HEK293 (cell line): Measurements from ENCODE around the gene STRADA.

ENCODE experiments used
- BCL6B ChIP-seq: fragments of 450-650 bp; formaldehyde crosslinking; IDR thresholded peaks from 2 replicates; pipeline ENCODE4 v1.5.1; 2017; ENCODE audit warnings: missing biosample characterization, missing genetic modification characterization
- GLIS1 ChIP-seq: fragments of 450-650 bp; formaldehyde crosslinking; IDR thresholded peaks from 2 replicates; pipeline ENCODE4 v1.5.1; 2016; ENCODE audit warnings: missing biosample characterization, missing genetic modification characterization
- IKZF3 ChIP-seq: fragments of 450-650 bp; IDR thresholded peaks from 2 replicates; pipeline ENCODE4 v1.5.0; 2018; ENCODE audit warnings: missing biosample characterization, mild to moderate bottlenecking, missing genetic modification characterization, moderate library complexity
- MEIS1 ChIP-seq: sonication (generic); formaldehyde crosslinking; IDR thresholded peaks from 2 replicates; pipeline ENCODE4 v1.8.1; 2022; ENCODE audit warnings: missing genetic modification reagents, mild to moderate bottlenecking, borderline replicate concordance
- MYNN ChIP-seq: fragments of 450-650 bp; formaldehyde crosslinking; IDR thresholded peaks from 2 replicates; pipeline ENCODE4 v1.5.1; 2016; ENCODE audit warnings: missing biosample characterization, missing genetic modification characterization, borderline replicate concordance
- OSR2 ChIP-seq: fragments of 450-650 bp; formaldehyde crosslinking; IDR thresholded peaks from 2 replicates; pipeline ENCODE4 v1.5.1; 2016; ENCODE audit warnings: missing biosample characterization, missing genetic modification characterization
- SCRT2 ChIP-seq: fragments of 450-650 bp; formaldehyde crosslinking; IDR thresholded peaks from 2 replicates; pipeline ENCODE4 v1.5.1; 2016; ENCODE audit warnings: missing biosample characterization, missing genetic modification characterization
- YY2 ChIP-seq: fragments of 450-650 bp; formaldehyde crosslinking; IDR thresholded peaks from 2 replicates; pipeline ENCODE4 v1.5.1; 2016; ENCODE audit warnings: missing biosample characterization, missing genetic modification characterization
- ZBTB1 ChIP-seq: fragments of 450-650 bp; formaldehyde crosslinking; IDR thresholded peaks from 2 replicates; pipeline ENCODE4 v1.5.1; 2016; ENCODE audit warnings: missing biosample characterization, missing genetic modification characterization
- ZFP41 ChIP-seq: fragments of 450-650 bp; formaldehyde crosslinking; IDR thresholded peaks from 2 replicates; pipeline ENCODE4 v1.5.1; 2016; ENCODE audit warnings: missing biosample characterization, missing genetic modification characterization, borderline replicate concordance
- ZNF211 ChIP-seq: fragments of 450-650 bp; formaldehyde crosslinking; IDR thresholded peaks from 2 replicates; pipeline ENCODE4 v1.5.1; 2016; ENCODE audit warnings: low read depth, missing biosample characterization, missing genetic modification characterization
- ZNF362 ChIP-seq: fragments of 450-650 bp; formaldehyde crosslinking; IDR thresholded peaks from 2 replicates; pipeline ENCODE4 v1.5.1; 2016; ENCODE audit warnings: missing biosample characterization, missing genetic modification characterization
- ZNF391 ChIP-seq: fragments of 450-650 bp; formaldehyde crosslinking; IDR thresholded peaks from 2 replicates; pipeline ENCODE4 v1.5.1; 2016; ENCODE audit warnings: low read depth, missing biosample characterization, missing genetic modification characterization, borderline replicate concordance
- ZNF416 ChIP-seq: fragments of 450-650 bp; formaldehyde crosslinking; IDR thresholded peaks from 2 replicates; pipeline ENCODE4 v1.5.1; 2016; ENCODE audit warnings: missing biosample characterization, missing genetic modification characterization
- ZNF510 ChIP-seq: fragments of 450-650 bp; formaldehyde crosslinking; IDR thresholded peaks from 2 replicates; pipeline ENCODE4 v1.5.1; 2018; ENCODE audit warnings: mild to moderate bottlenecking, missing genetic modification characterization, missing biosample characterization; ENCODE audit not compliant: insufficient replicate concordance
- ZNF518A ChIP-seq: fragments of 450-650 bp; formaldehyde crosslinking; conservative IDR thresholded peaks from 2 replicates; pipeline ENCODE4 v1.5.1; 2016; ENCODE audit warnings: low read depth, missing biosample characterization, missing genetic modification characterization
- ZNF530 ChIP-seq: fragments of 450-650 bp; formaldehyde crosslinking; IDR thresholded peaks from 2 replicates; pipeline ENCODE4 v1.5.1; 2016; ENCODE audit warnings: low read depth, missing biosample characterization, missing genetic modification characterization
- ZNF629 ChIP-seq: fragments of 450-650 bp; formaldehyde crosslinking; IDR thresholded peaks from 2 replicates; pipeline ENCODE4 v1.5.1; 2017; ENCODE audit warnings: missing biosample characterization, missing genetic modification characterization
- ZNF670 ChIP-seq: fragments of 450-650 bp; formaldehyde crosslinking; IDR thresholded peaks from 2 replicates; pipeline ENCODE4 v1.5.1; 2016; ENCODE audit warnings: missing biosample characterization, missing genetic modification characterization, low read depth
- ZNF707 ChIP-seq: fragments of 450-650 bp; formaldehyde crosslinking; IDR thresholded peaks from 2 replicates; pipeline ENCODE4 v1.5.1; 2016; ENCODE audit warnings: missing biosample characterization, missing genetic modification characterization
- ZNF777 ChIP-seq: fragments of 450-650 bp; formaldehyde crosslinking; IDR thresholded peaks from 2 replicates; pipeline ENCODE4 v1.5.1; 2017; ENCODE audit warnings: missing biosample characterization, missing genetic modification characterization, borderline replicate concordance
- ZNF785 ChIP-seq: fragments of 450-650 bp; formaldehyde crosslinking; IDR thresholded peaks from 2 replicates; pipeline ENCODE4 v1.5.1; 2016; ENCODE audit warnings: missing biosample characterization, missing genetic modification characterization
- TF ChIP-seq, protein P1 (sequence below): fragments of 450-650 bp; formaldehyde crosslinking; conservative IDR thresholded peaks from 2 replicates; pipeline ENCODE4 v1.5.1; 2016; ENCODE audit warnings: low read depth, missing biosample characterization, missing genetic modification characterization
- TF ChIP-seq, protein P2 (sequence below): fragments of 450-650 bp; formaldehyde crosslinking; IDR thresholded peaks from 2 replicates; pipeline ENCODE4 v1.5.1; 2017; ENCODE audit warnings: missing biosample characterization, missing genetic modification characterization
- TF ChIP-seq, protein P3 (sequence below): fragments of 450-650 bp; formaldehyde crosslinking; IDR thresholded peaks from 2 replicates; pipeline ENCODE4 v1.5.1; 2016; ENCODE audit warnings: missing biosample characterization, missing genetic modification characterization

STRADA gene

GRCh38 chr17:63741408-63742173 is at the start of gene STRADA (continued):
- TF ChIP-seq GLIS1 (tag by site-specific recombination), result peak; percentile 69
- 0 out of 2 replicates have a peak, but pooled peaks have one; percentile 7 for TF ChIP-seq IKZF3
- TF ChIP-seq ZBTB1 (tag by site-specific recombination), result 0 out of 2 replicates have a peak, but pooled peaks have one; percentile 22
- TF ChIP-seq ZNF416, result no peak
- TF ChIP-seq ZFP41 (tag by site-specific recombination), result no peak
- no peak for TF ChIP-seq ZNF510 (tag by site-specific recombination)
- TF ChIP-seq ZNF391 (tag by site-specific recombination), result peak; percentile 87; the same call in 1 of the 2 replicates
- TF ChIP-seq ZNF211 (tag by site-specific recombination), result no peak
- no peak for TF ChIP-seq MEIS1 (CRISPR knock-in tag)
- TF ChIP-seq YY2 (tag by site-specific recombination), result no peak
- no peak for TF ChIP-seq ZNF530 (tag by site-specific recombination)
- no peak for TF ChIP-seq BCL6B (tag by site-specific recombination)
- TF ChIP-seq ZNF707 (tag by site-specific recombination), result no peak; the same call in 1 of the 2 replicates
- peak; percentile 39 for TF ChIP-seq OSR2
- TF ChIP-seq ZNF362 (tag by site-specific recombination), result no peak
- TF ChIP-seq, protein P1, sequence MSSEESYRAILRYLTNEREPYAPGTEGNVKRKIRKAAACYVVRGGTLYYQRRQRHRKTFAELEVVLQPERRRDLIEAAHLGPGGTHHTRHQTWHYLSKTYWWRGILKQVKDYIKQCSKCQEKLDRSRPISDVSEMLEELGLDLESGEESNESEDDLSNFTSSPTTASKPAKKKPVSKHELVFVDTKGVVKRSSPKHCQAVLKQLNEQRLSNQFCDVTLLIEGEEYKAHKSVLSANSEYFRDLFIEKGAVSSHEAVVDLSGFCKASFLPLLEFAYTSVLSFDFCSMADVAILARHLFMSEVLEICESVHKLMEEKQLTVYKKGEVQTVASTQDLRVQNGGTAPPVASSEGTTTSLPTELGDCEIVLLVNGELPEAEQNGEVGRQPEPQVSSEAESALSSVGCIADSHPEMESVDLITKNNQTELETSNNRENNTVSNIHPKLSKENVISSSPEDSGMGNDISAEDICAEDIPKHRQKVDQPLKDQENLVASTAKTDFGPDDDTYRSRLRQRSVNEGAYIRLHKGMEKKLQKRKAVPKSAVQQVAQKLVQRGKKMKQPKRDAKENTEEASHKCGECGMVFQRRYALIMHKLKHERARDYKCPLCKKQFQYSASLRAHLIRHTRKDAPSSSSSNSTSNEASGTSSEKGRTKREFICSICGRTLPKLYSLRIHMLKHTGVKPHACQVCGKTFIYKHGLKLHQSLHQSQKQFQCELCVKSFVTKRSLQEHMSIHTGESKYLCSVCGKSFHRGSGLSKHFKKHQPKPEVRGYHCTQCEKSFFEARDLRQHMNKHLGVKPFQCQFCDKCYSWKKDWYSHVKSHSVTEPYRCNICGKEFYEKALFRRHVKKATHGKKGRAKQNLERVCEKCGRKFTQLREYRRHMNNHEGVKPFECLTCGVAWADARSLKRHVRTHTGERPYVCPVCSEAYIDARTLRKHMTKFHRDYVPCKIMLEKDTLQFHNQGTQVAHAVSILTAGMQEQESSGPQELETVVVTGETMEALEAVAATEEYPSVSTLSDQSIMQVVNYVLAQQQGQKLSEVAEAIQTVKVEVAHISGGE (tag by site-specific recombination), result peak; percentile 87
- TF ChIP-seq ZNF670, result no peak
- TF ChIP-seq, protein P2, sequence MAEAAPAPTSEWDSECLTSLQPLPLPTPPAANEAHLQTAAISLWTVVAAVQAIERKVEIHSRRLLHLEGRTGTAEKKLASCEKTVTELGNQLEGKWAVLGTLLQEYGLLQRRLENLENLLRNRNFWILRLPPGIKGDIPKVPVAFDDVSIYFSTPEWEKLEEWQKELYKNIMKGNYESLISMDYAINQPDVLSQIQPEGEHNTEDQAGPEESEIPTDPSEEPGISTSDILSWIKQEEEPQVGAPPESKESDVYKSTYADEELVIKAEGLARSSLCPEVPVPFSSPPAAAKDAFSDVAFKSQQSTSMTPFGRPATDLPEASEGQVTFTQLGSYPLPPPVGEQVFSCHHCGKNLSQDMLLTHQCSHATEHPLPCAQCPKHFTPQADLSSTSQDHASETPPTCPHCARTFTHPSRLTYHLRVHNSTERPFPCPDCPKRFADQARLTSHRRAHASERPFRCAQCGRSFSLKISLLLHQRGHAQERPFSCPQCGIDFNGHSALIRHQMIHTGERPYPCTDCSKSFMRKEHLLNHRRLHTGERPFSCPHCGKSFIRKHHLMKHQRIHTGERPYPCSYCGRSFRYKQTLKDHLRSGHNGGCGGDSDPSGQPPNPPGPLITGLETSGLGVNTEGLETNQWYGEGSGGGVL (tag by site-specific recombination), result peak; percentile 39; the same call in 1 of the 2 replicates
- no peak for TF ChIP-seq ZNF785
- TF ChIP-seq, protein P3, sequence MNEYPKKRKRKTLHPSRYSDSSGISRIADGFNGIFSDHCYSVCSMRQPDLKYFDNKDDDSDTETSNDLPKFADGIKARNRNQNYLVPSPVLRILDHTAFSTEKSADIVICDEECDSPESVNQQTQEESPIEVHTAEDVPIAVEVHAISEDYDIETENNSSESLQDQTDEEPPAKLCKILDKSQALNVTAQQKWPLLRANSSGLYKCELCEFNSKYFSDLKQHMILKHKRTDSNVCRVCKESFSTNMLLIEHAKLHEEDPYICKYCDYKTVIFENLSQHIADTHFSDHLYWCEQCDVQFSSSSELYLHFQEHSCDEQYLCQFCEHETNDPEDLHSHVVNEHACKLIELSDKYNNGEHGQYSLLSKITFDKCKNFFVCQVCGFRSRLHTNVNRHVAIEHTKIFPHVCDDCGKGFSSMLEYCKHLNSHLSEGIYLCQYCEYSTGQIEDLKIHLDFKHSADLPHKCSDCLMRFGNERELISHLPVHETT, result peak; percentile 60
- no peak for TF ChIP-seq ZNF777
- peak; percentile 98 for TF ChIP-seq SCRT2 (tag by site-specific recombination)
- TF ChIP-seq MYNN (tag by site-specific recombination), result no peak
- TF ChIP-seq ZNF629 (tag by site-specific recombination), result peak; percentile 53
- TF ChIP-seq ZNF518A (tag by site-specific recombination), result no peak
